ENCODE data around the gene TPGS1.
A peak's percentile ranks its signal among the peaks of the same experiment; 100 is the strongest.

TPGS1 gene

DNA sequence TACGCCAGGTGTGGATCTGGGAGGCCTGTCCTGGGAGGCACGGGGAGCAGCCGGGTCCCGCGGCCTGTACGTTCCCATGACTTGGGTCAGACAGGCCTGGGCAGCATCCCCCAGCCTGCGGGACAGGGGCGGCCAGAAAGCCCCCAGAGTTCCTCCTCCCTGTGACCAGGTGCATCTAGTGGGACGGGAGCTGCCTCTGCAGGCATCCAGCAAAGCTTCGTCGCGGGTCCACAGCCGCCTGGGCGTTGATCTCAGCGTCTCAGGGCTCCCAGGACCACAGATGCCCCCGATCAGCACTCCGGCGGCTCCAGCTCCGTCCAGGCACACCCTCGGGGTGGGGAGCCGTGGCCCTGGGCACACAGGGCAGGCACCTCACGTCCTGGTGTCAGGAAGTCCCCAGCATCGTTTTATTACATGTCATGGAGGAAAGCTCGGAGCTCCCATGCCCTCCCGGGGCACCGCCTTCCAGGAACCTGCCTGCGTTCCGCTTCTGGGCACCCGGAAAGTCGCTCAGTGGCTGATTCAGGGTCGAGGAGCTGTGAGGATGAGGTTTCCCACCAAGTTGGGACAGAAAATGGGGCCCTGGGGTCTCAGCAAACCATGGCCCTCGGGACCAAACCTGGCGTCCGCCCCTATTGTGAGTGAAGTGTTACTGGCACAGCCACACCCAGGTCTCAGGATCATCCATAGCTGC is 35.0 kb downstream of the TPGS1 start:
- DNase-seq = no peak

DNA sequence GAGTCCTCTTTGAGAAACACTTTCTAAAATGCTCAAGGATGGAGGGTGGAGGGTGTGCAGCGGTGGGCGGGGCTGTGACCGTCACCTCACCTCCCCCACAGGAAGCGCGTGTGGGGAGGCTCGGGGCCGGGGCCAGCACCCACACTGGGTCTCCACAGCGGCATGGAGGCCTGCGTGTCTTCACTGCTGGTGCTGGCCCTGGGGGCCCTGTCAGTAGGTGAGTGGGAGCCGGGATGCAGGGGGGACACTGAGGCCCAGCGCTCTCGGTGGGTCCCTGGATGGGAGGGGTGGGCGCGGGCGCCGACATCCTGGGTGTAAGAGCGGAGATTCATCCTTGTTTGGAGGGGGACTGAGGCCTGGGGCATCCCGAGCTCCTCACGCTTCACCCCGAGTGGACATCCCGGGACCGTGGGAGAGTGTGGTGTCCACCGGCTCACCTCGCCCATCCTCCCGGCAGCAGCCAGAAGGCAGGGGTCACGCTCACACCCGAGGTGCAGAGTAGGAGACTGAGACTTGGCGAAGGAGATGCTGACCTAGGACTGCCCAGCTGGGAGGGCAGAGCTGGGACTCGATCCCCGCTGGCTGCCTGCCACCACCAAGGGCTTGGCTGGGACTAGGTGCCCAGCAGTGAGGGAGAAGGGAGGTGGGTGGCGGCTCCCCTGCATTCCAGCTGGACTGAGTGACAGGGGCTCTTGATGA is 36.8 kb downstream of the TPGS1 start, which contains the start of gene GZMM:
TSS of gene GZMM (plus strand) at position 144 of the 699 bp plus-strand sequence. CDS start at position 163, 19 bp downstream.
- peak; percentile 83 for DNase-seq

DNA sequence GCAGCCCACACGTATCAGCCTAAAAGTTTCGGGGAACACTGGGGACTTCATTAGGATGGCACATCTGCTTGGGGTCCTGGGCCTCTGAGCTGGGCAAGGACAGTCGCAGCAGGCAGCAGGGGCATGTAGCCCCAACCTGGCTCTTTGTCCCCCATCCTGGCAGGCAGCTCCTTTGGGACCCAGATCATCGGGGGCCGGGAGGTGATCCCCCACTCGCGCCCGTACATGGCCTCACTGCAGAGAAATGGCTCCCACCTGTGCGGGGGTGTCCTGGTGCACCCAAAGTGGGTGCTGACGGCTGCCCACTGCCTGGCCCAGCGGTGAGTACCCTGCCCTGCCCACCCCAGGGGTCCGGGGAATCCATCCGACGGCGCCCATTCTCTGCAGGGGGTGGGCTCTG is 39.8 kb downstream of the TPGS1 start:
- DNase-seq = no peak

DNA sequence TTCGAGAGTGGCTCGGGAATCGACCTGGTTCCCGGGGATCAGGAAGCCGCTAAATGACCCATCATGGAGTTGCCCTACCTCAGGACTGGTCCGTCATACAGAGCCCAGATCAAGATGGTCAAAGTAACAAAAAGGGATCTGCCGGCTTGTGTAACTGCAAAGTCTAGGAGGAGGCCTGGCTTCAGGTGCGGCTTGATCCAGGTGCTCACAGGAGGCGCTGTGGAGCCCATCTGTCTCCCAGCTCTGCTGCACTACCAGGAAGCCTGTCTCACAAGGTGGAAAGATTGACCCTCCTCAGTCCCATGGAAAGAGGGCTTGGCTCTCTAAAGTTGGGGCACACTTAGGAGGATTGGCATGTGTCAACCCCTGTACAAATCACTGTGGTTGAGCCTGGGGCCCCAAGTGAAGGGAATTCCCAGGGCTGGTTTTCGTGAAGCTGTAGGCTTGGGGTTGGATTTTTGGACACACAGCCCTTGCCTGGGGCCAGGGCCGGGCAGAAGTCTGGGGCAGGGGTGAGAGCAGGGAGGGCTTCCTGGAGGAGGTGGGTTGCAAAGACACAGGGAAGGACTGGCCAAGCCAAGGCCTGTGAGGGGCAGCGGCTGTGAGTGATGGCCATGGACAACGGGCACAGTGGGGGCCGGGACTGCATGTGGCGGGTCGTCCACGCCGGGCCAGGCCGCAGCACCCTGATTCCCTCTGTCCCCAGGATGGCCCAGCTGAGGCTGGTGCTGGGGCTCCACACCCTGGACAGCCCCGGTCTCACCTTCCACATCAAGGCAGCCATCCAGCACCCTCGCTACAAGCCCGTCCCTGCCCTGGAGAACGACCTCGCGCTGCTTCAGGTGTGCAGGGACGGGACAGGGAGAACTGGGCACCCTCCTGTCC is 40.8 kb downstream of the TPGS1 start:
- DNase-seq = no peak

DNA sequence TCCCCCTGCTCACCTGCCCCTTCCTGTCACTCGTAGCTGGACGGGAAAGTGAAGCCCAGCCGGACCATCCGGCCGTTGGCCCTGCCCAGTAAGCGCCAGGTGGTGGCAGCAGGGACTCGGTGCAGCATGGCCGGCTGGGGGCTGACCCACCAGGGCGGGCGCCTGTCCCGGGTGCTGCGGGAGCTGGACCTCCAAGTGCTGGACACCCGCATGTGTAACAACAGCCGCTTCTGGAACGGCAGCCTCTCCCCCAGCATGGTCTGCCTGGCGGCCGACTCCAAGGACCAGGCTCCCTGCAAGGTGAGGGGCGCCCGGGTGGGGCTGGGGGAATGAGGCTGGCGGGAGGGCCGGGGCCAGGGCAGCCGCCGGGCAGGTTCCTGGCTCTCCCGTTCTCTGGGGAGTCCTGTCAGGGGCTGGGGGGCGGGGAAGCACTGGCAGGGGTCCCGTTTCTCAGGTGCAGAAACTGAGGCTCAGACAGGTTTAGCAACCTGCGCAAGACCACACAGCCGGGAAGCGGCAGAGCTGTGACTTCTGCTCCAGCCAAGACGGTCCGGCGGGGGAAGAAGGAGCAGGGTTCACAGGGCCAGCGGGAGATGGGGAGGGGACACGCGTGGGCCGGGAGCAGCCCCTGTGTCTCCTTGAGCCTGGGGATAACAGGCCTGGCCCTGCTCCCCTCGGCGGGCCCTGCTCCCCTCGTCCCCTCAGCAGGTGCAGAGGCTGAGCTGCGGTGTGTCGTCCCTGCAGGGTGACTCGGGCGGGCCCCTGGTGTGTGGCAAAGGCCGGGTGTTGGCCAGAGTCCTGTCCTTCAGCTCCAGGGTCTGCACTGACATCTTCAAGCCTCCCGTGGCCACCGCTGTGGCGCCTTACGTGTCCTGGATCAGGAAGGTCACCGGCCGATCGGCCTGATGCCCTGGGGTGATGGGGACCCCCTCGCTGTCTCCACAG is 41.9 kb downstream of the TPGS1 start:
- no peak for DNase-seq

DNA sequence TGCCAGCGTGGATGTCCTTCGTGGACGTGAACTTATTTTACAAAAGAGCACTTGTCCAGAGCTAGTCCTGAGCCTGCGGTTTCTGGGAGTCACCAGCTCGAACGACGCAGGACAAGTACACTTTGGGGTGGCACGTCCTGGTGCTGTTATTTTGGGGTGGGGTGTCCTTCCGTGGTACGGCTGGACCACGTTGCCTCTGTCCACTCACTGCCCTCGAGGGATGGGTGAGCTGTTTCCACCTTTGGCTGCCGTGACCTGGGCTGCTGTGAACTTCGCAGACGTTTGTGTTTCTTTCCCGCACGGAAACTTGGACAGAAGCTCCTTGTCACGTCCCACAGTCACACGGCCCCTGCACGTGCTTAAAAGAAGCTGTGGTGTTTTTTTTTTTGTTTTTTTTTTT is 47.5 kb downstream of the TPGS1 start:
- no peak for DNase-seq

DNA sequence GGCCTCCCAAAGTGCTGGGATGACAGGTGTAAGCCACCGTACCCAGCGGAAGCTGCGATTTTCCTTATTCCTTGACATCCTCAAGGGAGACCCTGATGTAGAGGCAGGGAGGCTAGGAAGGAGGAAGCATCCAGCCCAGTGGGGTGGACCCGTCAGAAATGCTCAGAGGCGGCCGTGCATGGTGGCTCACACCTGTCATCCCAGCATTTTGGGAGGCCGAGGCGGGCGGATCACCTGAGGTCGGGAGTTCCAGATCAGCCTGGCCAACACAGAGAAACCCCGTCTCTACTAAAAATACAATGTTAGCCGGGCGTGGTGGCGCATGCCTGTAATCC is 48.1 kb downstream of the TPGS1 start:
- no peak for DNase-seq

DNA sequence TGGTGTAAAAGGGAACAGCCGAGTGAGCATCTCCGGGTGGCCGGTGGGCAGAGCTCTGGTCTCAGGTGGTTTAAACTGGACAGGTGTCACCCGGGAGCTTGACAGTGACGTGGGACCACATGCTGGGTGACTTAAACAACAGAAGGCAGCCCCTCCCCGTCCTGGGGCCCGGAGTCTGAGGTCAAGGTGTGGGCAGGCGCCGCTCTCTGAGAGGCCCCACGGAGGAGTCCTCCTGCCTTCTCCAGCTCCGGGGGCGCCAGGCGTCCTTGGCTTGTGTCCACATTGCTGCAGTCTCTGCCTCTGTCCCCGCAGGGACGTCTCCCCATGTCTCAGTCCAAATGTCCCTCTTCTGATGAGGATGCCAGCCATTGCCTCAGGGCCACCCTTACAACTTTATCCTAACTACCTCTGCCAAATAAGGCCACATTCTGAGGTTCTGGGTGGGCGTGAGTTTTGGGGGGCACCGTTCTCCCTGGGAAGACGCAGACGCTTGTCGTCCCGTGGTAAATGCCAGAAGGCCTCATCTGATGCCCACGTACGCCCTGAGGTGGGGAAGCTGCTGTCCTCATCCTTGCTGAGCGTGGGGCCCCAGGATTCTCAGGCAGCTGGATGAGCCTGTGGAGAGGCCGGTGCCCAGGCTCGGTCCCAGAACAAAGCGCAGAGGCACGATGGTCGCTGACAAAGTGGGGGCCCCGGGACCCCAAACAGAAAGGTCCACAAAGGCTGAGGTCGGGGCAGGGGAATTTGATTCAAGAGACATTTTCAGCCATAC is 49.5 kb downstream of the TPGS1 start:
- DNase-seq = no peak

DNA sequence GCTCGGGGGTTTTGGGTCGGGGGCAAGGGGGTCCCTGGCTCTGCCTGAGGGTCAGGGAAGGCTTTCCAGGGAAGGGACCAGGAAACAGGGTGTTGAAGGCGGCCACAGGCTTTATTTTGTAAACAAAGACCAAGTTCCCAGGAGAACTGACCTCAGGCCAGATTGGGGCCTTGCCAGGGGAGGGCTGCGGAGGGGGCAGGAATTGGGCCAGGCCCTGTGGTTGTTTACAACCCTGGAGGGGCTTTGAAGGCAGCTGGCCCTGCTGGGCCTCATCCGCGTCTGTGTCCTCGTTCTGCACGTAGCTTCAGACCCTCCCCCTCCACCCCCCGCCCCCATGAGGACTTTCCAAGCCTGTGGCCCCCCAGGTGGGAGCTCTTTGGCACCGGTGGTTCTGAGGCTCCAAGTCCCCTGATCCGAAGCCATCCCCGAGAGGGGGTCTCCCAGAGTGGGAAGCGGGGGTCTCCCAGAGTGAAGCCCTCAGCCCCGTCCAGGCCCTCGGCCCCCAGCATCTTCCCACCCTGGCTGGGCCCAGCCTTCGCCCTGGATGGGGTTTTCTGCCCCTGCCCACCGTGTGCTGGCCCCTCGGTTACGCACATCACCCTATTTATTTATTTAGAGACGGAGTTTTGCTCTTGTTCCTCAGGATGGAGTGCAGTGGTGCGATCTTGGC is 51.6 kb downstream of the TPGS1 start:
- no peak for DNase-seq

DNA sequence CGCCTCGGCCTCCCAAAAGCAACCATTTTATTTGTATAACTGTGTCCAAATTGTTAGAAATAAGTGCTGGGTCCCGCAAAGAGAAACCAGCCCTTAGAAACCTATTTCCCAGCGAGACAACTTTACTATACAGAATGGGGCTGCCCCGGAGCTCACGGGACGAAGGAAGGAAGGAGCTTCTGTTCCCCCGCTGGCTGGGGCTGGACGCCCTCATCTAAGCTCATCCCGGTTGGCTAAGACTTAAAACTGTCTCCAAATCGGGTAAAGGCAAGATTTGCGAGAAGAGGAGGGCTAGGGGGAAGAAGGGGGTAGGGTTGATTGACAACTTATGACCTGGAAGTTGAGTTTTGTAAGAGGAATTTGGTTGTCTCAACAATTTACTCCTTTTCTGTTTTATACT is 52.8 kb downstream of the TPGS1 start:
- no peak for DNase-seq

DNA sequence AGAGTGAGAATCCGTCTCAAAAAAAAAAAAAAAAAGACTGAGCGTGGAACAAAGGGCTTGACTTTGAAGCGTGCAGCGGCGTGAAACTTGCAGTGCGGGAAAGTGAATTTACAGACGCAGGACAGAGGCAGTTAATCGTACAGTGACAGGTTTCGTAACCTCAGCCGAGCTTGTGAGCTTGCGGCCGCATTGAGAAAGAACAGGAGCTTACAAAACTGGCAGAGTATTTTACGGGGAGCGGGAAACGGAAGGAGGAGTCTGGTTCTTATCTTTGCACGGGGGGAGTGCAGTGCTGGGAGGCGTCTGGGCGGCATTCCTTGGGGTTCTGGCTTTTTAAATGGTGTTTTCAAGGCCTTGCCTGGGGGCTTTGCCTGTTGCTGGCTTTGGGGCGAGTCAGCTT is 59.1 kb downstream of the TPGS1 start:
- DNase-seq = no peak

DNA sequence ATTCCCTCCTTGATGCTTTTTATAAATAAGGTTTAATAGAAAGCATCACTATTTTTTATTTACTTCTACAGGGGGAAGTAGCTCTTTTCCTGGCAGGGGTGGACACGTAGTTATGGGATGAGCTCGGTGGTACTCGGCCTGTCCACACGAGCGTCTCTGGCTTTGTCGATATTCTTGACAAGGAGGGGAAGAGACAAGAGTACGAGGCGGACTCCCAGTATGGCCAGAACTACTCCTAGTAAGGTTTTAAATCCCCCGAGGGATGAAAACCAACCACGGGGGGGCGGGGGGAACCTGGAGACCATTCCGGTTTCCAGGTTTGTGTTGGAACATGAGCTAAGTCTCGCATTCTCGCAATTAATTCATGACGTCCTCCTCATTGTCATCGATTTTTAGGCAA is 59.5 kb downstream of the TPGS1 start:
- DNase-seq = no peak

DNA sequence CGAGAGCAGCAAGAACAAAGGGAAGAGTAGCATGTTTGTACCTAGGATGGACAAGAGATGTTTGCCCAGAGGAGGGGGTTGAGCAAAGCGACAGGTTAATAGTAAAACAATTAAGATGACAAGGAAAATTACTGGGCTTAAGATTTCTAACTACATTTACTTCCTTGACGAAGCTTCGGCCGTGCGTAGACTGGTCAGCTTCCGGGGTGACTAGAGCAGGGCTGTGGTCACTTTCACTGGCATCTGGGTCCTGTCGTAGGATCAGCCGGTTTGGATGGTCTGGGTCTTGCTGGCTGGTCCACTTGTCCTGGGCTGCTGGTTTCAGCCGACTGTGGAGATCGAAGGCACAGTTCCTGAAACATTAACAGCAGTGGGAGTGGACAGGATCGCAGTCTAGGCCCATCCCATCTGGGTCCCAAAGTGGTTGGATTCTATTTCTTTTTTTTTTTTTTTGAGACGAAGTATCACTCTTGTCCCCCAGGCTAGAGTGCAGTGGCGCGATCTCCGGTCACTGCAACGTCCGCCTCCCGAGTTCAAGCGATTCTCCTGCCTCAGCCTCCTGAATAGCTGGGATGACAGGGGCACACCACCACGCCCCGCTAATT is 60.1 kb downstream of the TPGS1 start:
- no peak for DNase-seq

All from activated CD8-positive, alpha-beta memory T cell treated with anti-CD3 and anti-CD28 coated beads, Interleukin-2, amount 50 U/mL, for 48 hours (primary cell).